ENCODE data around the gene CDH23.

CDH23 gene

DNA sequence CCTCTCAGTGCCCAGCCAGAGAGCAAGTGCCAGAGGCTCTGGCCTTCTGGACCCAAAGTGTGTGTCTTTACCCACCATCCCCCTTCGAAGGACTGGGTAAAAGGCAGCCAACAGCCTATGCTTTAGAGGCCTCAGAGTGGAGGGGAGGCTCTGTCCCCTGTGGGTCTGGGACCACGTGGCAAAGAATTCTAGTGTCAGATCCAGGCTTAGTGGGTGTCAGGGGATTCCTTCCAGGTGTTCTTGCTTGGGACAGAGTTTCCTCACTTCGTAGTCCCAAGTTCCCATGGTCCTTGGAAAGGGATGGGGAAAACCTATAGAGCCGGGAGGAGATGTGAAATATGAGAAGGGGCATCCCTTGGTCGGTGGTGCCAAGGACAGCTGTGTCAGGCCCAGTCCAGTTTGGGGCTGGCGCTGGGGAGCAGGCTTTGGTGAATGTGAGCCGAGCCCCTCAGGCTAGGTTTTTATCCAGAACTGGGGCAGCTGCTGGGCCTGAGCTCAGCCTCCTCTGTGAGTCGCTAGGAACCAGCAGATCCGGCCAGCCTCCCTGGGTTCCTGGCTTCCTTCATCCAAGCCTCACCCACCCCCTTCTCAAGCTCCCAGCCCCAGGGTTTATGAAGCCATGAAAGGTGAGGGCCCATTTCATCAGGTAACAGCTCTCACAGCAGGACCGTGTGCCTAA lies 251.7 kb downstream of the CDH23 start:
- DNase-seq (ENCODE audit: low read depth) = no peak
- H3K4me3 ChIP-seq (ENCODE audit: low read depth, low read length) = no peak overlapping the region
- in situ Hi-C loops (cut with HindIII; ENCODE audit: low sequenced_read_pairs) = no loop called here
- TF ChIP-seq, protein P1, sequence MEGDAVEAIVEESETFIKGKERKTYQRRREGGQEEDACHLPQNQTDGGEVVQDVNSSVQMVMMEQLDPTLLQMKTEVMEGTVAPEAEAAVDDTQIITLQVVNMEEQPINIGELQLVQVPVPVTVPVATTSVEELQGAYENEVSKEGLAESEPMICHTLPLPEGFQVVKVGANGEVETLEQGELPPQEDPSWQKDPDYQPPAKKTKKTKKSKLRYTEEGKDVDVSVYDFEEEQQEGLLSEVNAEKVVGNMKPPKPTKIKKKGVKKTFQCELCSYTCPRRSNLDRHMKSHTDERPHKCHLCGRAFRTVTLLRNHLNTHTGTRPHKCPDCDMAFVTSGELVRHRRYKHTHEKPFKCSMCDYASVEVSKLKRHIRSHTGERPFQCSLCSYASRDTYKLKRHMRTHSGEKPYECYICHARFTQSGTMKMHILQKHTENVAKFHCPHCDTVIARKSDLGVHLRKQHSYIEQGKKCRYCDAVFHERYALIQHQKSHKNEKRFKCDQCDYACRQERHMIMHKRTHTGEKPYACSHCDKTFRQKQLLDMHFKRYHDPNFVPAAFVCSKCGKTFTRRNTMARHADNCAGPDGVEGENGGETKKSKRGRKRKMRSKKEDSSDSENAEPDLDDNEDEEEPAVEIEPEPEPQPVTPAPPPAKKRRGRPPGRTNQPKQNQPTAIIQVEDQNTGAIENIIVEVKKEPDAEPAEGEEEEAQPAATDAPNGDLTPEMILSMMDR (IDR thresholded peaks at IDR 0.05; ENCODE audit: low read depth, low read length, missing control alignments) = no peak

DNA sequence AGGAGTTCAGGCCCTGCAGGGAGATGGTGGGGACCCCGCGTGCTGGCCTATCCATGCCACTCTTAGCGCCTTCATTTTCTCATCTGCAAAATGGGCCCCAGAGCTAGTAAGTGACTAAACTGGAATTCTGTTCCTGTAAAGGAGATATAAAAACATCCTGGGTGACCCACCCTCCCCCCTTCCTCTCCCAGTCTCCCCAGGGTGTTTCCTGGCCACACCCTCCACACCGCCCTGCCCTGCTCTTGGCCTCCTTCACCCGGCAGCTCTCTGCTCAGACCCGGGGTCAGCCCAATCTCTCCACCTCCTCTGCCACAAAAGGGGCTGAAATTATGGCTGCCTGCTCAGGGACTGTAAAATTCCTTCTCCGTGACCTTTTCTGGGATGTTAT lies 252.2 kb downstream of the CDH23 start:
- in situ Hi-C loops (cut with HindIII; ENCODE audit: low sequenced_read_pairs) = no loop called here
- no peak for DNase-seq (ENCODE audit: low read depth)
- H3K4me3 ChIP-seq (ENCODE audit: low read depth, low read length) = no peak overlapping the region
- TF ChIP-seq, protein P1 (IDR thresholded peaks at IDR 0.05; ENCODE audit: low read depth, low read length, missing control alignments) = no peak

- TF ChIP-seq, protein P1 (IDR thresholded peaks at IDR 0.05; ENCODE audit: low read depth, low read length, missing control alignments) = no peak
- no peak overlapping the region for H3K4me3 ChIP-seq (ENCODE audit: low read depth, low read length)
- in situ Hi-C loops (cut with HindIII; ENCODE audit: low sequenced_read_pairs) = no loop called here
- no peak for DNase-seq (ENCODE audit: low read depth)
Measured at GRCh38 chr10:71649631-71650030, 252.9 kb downstream of the CDH23 start.

DNA sequence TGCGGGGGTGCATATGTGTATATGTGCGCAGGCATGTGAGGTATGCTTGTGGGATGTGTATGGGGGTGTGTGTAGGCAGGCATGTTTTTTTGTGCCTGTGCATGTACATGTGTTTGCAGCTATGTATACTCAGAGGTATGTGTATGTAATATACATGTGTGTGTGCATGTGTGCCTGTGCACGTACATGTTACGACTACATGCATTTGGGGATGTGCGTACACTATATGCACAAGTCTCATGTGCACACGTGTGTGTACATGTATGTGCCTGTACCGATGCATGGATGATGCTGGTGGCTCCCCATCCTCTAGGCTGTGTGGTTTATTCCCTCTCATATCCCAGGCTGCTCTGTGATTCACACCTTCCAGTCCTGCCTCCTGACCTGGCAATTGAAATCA lies 253.7 kb downstream of the CDH23 start:
- DNase-seq (ENCODE audit: low read depth) = no peak
- H3K4me3 ChIP-seq (ENCODE audit: low read depth, low read length) = no peak overlapping the region
- in situ Hi-C loops (cut with HindIII; ENCODE audit: low sequenced_read_pairs) = no loop called here
- TF ChIP-seq, protein P1 (IDR thresholded peaks at IDR 0.05; ENCODE audit: low read depth, low read length, missing control alignments) = no peak

DNA sequence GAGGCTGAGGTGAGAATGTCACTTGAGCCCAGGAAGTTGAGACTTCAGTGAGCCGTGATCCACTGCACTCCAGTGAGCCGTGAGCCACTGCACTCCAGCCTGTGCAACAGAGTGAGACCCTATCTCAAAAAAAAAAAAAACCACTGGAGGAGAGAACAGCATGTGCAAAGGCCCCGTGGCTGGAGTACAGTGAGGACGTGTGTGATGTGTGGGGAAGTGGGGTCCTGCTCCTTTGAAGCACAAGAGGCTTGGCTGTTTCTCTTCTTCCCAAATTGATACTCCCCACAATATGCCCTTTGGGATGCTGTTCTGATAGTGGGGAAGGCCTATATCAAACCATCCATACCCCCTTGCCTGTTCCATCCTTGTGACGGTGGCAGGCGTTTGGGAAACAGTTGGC lies 254.7 kb downstream of the CDH23 start:
- TF ChIP-seq, protein P1 (IDR thresholded peaks at IDR 0.05; ENCODE audit: low read depth, low read length, missing control alignments) = no peak
- in situ Hi-C loops (cut with HindIII; ENCODE audit: low sequenced_read_pairs) = no loop called here
- no peak for DNase-seq (ENCODE audit: low read depth)
- no peak overlapping the region for H3K4me3 ChIP-seq (ENCODE audit: low read depth, low read length)

GRCh38 chr10:71651928-71652327 lies 255.2 kb downstream of the CDH23 start:
- no peak overlapping the region for H3K4me3 ChIP-seq (ENCODE audit: low read depth, low read length)
- TF ChIP-seq, protein P1 (IDR thresholded peaks at IDR 0.05; ENCODE audit: low read depth, low read length, missing control alignments) = no peak
- in situ Hi-C loops (cut with HindIII; ENCODE audit: low sequenced_read_pairs) = no loop called here
- no peak for DNase-seq (ENCODE audit: low read depth)

All from astrocyte of the cerebellum (primary cell).